HepG2 (cell line): Measurements from ENCODE around the gene POLR3F. TPM values are rescaled to one million over a fixed set of nuclear protein-coding genes. Genes with fewer than 3 reads are reported as not detected.

Experiments used
- ELF3 ChIP-seq: IDR thresholded peaks from 2 replicates; pipeline ENCODE4 v1.6.1; 2016; ENCODE audit warnings: missing genetic modification reagents, missing compliant biosample characterization
- KAT8 ChIP-seq: IDR thresholded peaks from 2 replicates; pipeline ENCODE4 v1.6.1; 2016; ENCODE audit warnings: missing genetic modification reagents, missing compliant biosample characterization
- KDM1A ChIP-seq: IDR thresholded peaks from 2 replicates; pipeline ENCODE4 v1.6.1; 2016; ENCODE audit warnings: missing compliant biosample characterization
- MAZ ChIP-seq, 2 experiments: sonication (generic) in 1 of 2; formaldehyde crosslinking in 1 of 2; IDR thresholded peaks; 2 replicates each; pipeline versions ENCODE4 v1.5.0 to v1.6.1; 2012 to 2020; ENCODE audit warnings: low read depth in 2 of 2, mild to moderate bottlenecking in 2 of 2, borderline replicate concordance in 1 of 2, improper control_type of control experiment in 1 of 2, low read length in 1 of 2, missing genetic modification reagents in 1 of 2, moderate library complexity in 1 of 2
- SP1 ChIP-seq, 2 experiments: fragments of 450-650 bp in 1 of 2; sonication (generic) in 1 of 2; formaldehyde crosslinking in 1 of 2; IDR thresholded peaks; 2 replicates each; pipeline versions ENCODE4 v1.4.0 to v1.6.1; 2016 to 2020; ENCODE audit warnings: missing genetic modification reagents in 1 of 2
- SRSF1 ChIP-seq: fragments of 200-400 bp; formaldehyde crosslinking; optimal IDR thresholded peaks from 2 replicates; pipeline ENCODE3; 2017; ENCODE audit warnings: mild to moderate bottlenecking, low read depth, low read length, moderate library complexity
- STAG1 ChIP-seq: sonication (generic); formaldehyde crosslinking; IDR thresholded peaks from 2 replicates; pipeline ENCODE4 v1.4.0; 2020; ENCODE audit warnings: missing genetic modification reagents
- ZBED4 ChIP-seq: sonication (generic); formaldehyde crosslinking; IDR thresholded peaks from 2 replicates; pipeline ENCODE4 v1.4.0; 2020; ENCODE audit warnings: missing genetic modification reagents, borderline replicate concordance
- ZBTB4 ChIP-seq: sonication (generic); formaldehyde crosslinking; IDR thresholded peaks from 2 replicates; pipeline ENCODE4 v1.4.0; 2020; ENCODE audit warnings: missing genetic modification reagents, mild to moderate bottlenecking, borderline replicate concordance
- ZNF124 ChIP-seq: sonication (generic); formaldehyde crosslinking; IDR thresholded peaks from 2 replicates; pipeline ENCODE4 v1.4.0; 2020; ENCODE audit warnings: missing genetic modification reagents
- ZNF138 ChIP-seq: sonication (generic); formaldehyde crosslinking; IDR thresholded peaks from 2 replicates; pipeline ENCODE4 v1.5.0; 2020; ENCODE audit warnings: mild to moderate bottlenecking, low read depth, missing genetic modification reagents
- ZNF143 ChIP-seq: sonication (generic); formaldehyde crosslinking; IDR thresholded peaks from 2 replicates; pipeline ENCODE4 v1.4.0; 2020; ENCODE audit warnings: missing genetic modification reagents
- ZNF275 ChIP-seq: sonication (generic); formaldehyde crosslinking; IDR thresholded peaks from 2 replicates; pipeline ENCODE4 v1.8.0; 2022; ENCODE audit warnings: missing genetic modification reagents, mild to moderate bottlenecking, inconsistent platforms, borderline replicate concordance
- ZNF317 ChIP-seq: sonication (generic); formaldehyde crosslinking; IDR thresholded peaks from 2 replicates; pipeline ENCODE4 v1.5.0; 2020; ENCODE audit warnings: mild to moderate bottlenecking, missing genetic modification reagents
- ZNF333 ChIP-seq: sonication (generic); formaldehyde crosslinking; IDR thresholded peaks from 2 replicates; pipeline ENCODE4 v1.4.0; 2020; ENCODE audit warnings: mild to moderate bottlenecking, missing genetic modification reagents, borderline replicate concordance
- ZNF589 ChIP-seq: sonication (generic); formaldehyde crosslinking; conservative IDR thresholded peaks from 2 replicates; pipeline ENCODE4 v1.8.0; 2022; ENCODE audit warnings: mild to moderate bottlenecking, moderate library complexity, missing genetic modification reagents
- ZNF670 ChIP-seq: sonication (generic); formaldehyde crosslinking; IDR thresholded peaks from 2 replicates; pipeline ENCODE4 v1.8.0; 2022; ENCODE audit warnings: mild to moderate bottlenecking, missing genetic modification reagents, borderline replicate concordance
- ZNF776 ChIP-seq: sonication (generic); formaldehyde crosslinking; IDR thresholded peaks from 2 replicates; pipeline ENCODE4 v1.4.0; 2020; ENCODE audit warnings: mild to moderate bottlenecking, missing genetic modification reagents
- ZNF850 ChIP-seq: sonication (generic); formaldehyde crosslinking; conservative IDR thresholded peaks from 2 replicates; pipeline ENCODE4 v1.9.0; 2021; ENCODE audit warnings: mild to moderate bottlenecking, missing genetic modification reagents
- ZZZ3 ChIP-seq: sonication (generic); formaldehyde crosslinking; IDR thresholded peaks from 2 replicates; pipeline ENCODE4 v1.4.0; 2020; ENCODE audit warnings: missing genetic modification reagents, mild to moderate bottlenecking, borderline replicate concordance
- polyA plus RNA-seq, 8 experiments: library from polyadenylated mRNA; depleted of rRNA in 3 of 8; stranded (reverse) in 7 of 8; unstranded in 1 of 8; fragments of >200 nt; fragmentation: Illumina TruSeq in 4 of 8; extraction: Trizol in 4 of 8; gene quantifications; 2 replicates each; pipeline versions ENCODE4 v1.2.1 to v1.2.3, GENCODE V29; 2011 to 2016; ENCODE audit warnings: low read depth in 4 of 8, missing spikeins in 1 of 8, mixed read lengths in 1 of 8; ENCODE audit not compliant: insufficient read depth in 1 of 8
- total RNA-seq, 5 experiments: library from RNA; depleted of rRNA; stranded (reverse); fragments of >200 nt; fragmentation: Illumina TruSeq; extraction: Trizol; gene quantifications; 2 replicates each; pipeline ENCODE4 v1.2.3, GENCODE V29; 2016; ENCODE audit warnings: low read depth in 1 of 5

The POLR3F gene
- total and polyA plus RNA-seq, 2 of the 13 experiments (the other 11 are each of a cell fraction or from before 2014, with no cell fraction given) = 11.7 to 25.5 TPM

- peak; percentile 100 for TF ChIP-seq KAT8 (CRISPR knock-in tag)
- TF ChIP-seq MAZ (IDR thresholded peaks at IDR 0.05; ENCODE audit: borderline replicate concordance, low read depth, low read length) = peak; percentile 66; the same call in 1 of the 2 replicates
- TF ChIP-seq MAZ (CRISPR knock-in tag; IDR thresholded peaks at IDR 0.05; ENCODE audit: low read depth) = peak; percentile 83; the same call in 1 of the 2 replicates
- peak; percentile 60 for TF ChIP-seq ZNF333 (CRISPR knock-in tag)
- peak; percentile 97; the same call in 1 of the 2 replicates for TF ChIP-seq ZZZ3 (CRISPR knock-in tag)
- no peak for TF ChIP-seq ZNF317 (CRISPR knock-in tag)
- TF ChIP-seq ZNF670 = peak; percentile 54
- peak; percentile 86 for TF ChIP-seq ELF3 (CRISPR knock-in tag)
- peak; percentile 60 for TF ChIP-seq ZBED4 (CRISPR knock-in tag)
- TF ChIP-seq ZNF589 = no peak
- TF ChIP-seq ZNF143 (CRISPR knock-in tag) = peak; percentile 78
- no peak for TF ChIP-seq KDM1A (CRISPR knock-in tag)
- TF ChIP-seq SP1 (IDR thresholded peaks at IDR 0.05) = no peak
- peak; percentile 70 for TF ChIP-seq SP1 (CRISPR knock-in tag; IDR thresholded peaks at IDR 0.05)
- TF ChIP-seq ZNF850 (CRISPR knock-in tag) = no peak
- no peak; the same call in 1 of the 2 replicates for TF ChIP-seq ZNF776 (CRISPR knock-in tag)
- peak; percentile 88; the same call in 1 of the 2 replicates for TF ChIP-seq ZNF124 (CRISPR knock-in tag)
- TF ChIP-seq SRSF1 = no peak
- TF ChIP-seq ZNF275 = peak; percentile 67; the same call in 1 of the 2 replicates
- TF ChIP-seq ZBTB4 (CRISPR knock-in tag) = no peak
- TF ChIP-seq ZNF138 (CRISPR knock-in tag) = no peak
- TF ChIP-seq STAG1 (CRISPR knock-in tag) = peak; percentile 13
Measured at GRCh38 chr20:18466894-18467730, at the start of gene POLR3F, which contains the start of gene DZANK1 (continued).
